Cortex of kidney (tissue), 1 donor: ENCODE results near the gene RAB5A.
"Not testable (repeated sequence)": the region's sequence is repeated elsewhere in the genome, so short reads cannot be mapped to it uniquely, and the experiment has no call there.

ENCODE experiments used
- DNase-seq: peaks from one replicate; lab custom pipeline; 2025; lab: John Stamatoyannopoulos, UW

RAB5A gene

DNA sequence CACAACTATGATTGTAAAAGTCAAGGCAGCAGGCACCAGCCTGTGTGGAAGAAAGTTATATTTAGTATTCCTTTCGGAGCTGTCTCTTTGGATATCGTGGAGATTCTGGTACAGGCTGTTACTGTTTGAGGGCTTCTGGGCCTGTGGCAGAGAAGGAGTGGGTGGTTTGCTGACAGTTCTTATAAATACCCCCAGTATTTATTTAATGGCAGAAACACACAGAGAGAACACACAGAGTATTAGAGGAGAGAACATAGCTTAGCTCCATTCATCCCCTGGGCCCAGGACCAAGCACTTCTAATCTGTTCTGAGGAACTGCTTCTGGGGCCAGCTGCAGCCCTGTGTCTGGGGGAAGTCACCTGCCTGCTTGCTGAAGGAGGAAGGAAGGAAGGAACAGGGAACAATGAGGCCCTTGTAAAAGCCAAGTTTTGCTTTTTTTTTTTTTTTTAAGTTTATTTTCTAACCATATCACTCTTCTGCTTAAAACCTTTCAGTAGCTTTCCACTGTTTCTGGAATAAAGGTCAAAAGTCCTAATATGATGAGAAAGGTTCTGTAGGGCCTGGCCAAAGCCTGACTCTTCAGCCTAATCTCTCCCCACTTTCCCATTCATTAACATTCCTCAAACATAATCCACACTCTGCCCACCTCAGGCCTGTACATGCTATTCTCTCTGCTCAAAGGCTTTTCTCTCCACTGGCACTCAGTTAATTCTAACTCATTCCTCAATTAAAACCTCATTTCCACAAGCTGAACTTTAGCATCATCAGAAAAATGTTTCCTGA is 76.9 kb downstream of the RAB5A start:
- no peak for DNase-seq

DNA sequence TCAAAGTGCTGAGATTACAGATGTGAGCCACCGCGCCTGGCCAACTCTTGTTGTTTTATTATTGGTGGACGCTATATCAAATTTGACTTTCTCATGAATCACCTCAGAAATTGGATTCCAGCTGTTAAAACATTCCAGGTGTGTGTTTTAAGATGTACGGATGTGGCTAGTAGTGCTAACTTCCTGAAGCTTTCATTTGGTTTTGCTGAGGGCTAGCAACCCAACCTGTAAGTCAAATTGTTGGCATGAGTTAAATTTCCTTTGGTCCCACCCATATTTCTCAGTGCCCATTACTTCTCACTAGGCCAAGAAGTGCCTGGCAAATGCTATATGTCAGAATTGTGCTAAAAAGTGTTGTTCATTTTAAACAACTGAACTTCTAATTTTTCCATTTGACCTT is 80.2 kb downstream of the RAB5A start:
- no peak for DNase-seq

DNA sequence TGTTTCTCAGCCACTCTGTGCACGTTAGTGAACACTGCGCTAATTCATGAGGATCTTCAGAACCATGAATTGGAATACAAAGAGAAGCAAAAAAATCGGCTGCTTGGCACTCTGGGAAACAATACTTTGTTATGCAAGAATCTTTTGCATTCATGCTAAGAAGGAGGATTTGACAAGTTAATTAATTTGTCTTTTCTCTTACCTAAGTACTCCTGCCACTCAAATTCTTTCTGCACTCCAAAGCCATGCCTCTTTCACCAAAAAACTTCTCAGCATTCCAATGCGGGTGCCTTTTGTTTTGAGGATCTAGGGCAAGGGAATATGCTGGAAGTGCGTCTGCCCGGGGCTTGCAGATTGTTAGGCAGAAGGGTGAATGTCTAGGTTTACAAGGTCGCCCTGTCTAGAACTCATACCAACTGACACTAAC is 82.0 kb downstream of the RAB5A start:
- DNase-seq, result no peak

- DNase-seq, result not testable (repeated sequence)
These were observed 85.0 kb downstream of the RAB5A start for GRCh38 chr3:20031939-20032338.
